Measurements from ENCODE around the gene PCNT.

The PCNT gene

GRCh38 chr21:46420241-46421190 is 96.6 kb downstream of the PCNT start:
- H3K36me3 ChIP-seq (ENCODE audit: control insufficient read depth, insufficient read depth, low read length) = peaks cover 20% of the 10 kb centered on the region
- no peaks in the 10 kb centered on the region for H3K27me3 ChIP-seq (ENCODE audit: control insufficient read depth, insufficient read depth, low read length)
- peaks cover 5% of the 10 kb centered on the region for H3K4me1 ChIP-seq (ENCODE audit: control insufficient read depth, insufficient read depth, low read length)
- H3K27ac ChIP-seq (ENCODE audit: low read length) = no peak overlapping the region
- no peak for DNase-seq (ENCODE audit: low read depth, low spot score)
- WGBS (ENCODE audit: insufficient coverage, insufficient read length) = no CpG with 5 or more reads among the region's 16 CpGs
- H3K4me3 ChIP-seq (ENCODE audit: low read length) = no peak overlapping the region
- no peaks in the 10 kb centered on the region for H3K9me3 ChIP-seq (ENCODE audit: control insufficient read depth, insufficient read depth, low read length)

- no peak for DNase-seq (ENCODE audit: low read depth, low spot score)
- Histone ChIP-seq H3K4me3 (ENCODE audit: low read length) (no peak overlapping the region), H3K9me3 (ENCODE audit: control insufficient read depth, insufficient read depth, low read length) (no peaks in the 10 kb centered on the region), H3K27ac (ENCODE audit: low read length) (no peak overlapping the region), H3K4me1 (ENCODE audit: control insufficient read depth, insufficient read depth, low read length) (peaks cover 5% of the 10 kb centered on the region), H3K27me3 (ENCODE audit: control insufficient read depth, insufficient read depth, low read length) (no peaks in the 10 kb centered on the region), H3K36me3 (ENCODE audit: control insufficient read depth, insufficient read depth, low read length) (peaks cover 17% of the 10 kb centered on the region)
- no CpG with 5 or more reads among the region's 23 CpGs for WGBS (ENCODE audit: insufficient coverage, insufficient read length)
Observed at GRCh38 chr21:46421191-46421750, 97.3 kb downstream of the PCNT start.

GRCh38 chr21:46421756-46422555 is 98.0 kb downstream of the PCNT start:
- H3K27ac ChIP-seq (ENCODE audit: low read length) = no peak overlapping the region
- H3K4me3 ChIP-seq (ENCODE audit: low read length) = no peak overlapping the region
- no peak for DNase-seq (ENCODE audit: low read depth, low spot score)
- peaks cover 5% of the 10 kb centered on the region for H3K4me1 ChIP-seq (ENCODE audit: control insufficient read depth, insufficient read depth, low read length)
- H3K27me3 ChIP-seq (ENCODE audit: control insufficient read depth, insufficient read depth, low read length) = no peaks in the 10 kb centered on the region
- no CpG with 5 or more reads among the region's 35 CpGs for WGBS (ENCODE audit: insufficient coverage, insufficient read length)
- no peaks in the 10 kb centered on the region for H3K9me3 ChIP-seq (ENCODE audit: control insufficient read depth, insufficient read depth, low read length)
- peaks cover 12% of the 10 kb centered on the region for H3K36me3 ChIP-seq (ENCODE audit: control insufficient read depth, insufficient read depth, low read length)

- DNase-seq (ENCODE audit: low read depth, low spot score) = no peak
- Histone ChIP-seq H3K36me3 (ENCODE audit: control insufficient read depth, insufficient read depth, low read length) (peaks cover 16% of the 10 kb centered on the region), H3K4me3 (ENCODE audit: low read length) (no peak overlapping the region), H3K9me3 (ENCODE audit: control insufficient read depth, insufficient read depth, low read length) (no peaks in the 10 kb centered on the region), H3K27ac (ENCODE audit: low read length) (no peak overlapping the region), H3K4me1 (ENCODE audit: control insufficient read depth, insufficient read depth, low read length) (peaks cover 5% of the 10 kb centered on the region), H3K27me3 (ENCODE audit: control insufficient read depth, insufficient read depth, low read length) (no peaks in the 10 kb centered on the region)
- no CpG with 5 or more reads among the region's 12 CpGs for WGBS (ENCODE audit: insufficient coverage, insufficient read length)
Observed at GRCh38 chr21:46422636-46423241, 98.8 kb downstream of the PCNT start.

- no CpG with 5 or more reads among the region's 1 CpG for WGBS (ENCODE audit: insufficient coverage, insufficient read length)
- H3K4me1 ChIP-seq (ENCODE audit: control insufficient read depth, insufficient read depth, low read length) = peaks cover 5% of the 10 kb centered on the region
- DNase-seq (ENCODE audit: low read depth, low spot score) = no peak
- no peak overlapping the region for H3K4me3 ChIP-seq (ENCODE audit: low read length)
- H3K9me3 ChIP-seq (ENCODE audit: control insufficient read depth, insufficient read depth, low read length) = no peaks in the 10 kb centered on the region
- no peaks in the 10 kb centered on the region for H3K27me3 ChIP-seq (ENCODE audit: control insufficient read depth, insufficient read depth, low read length)
- no peak overlapping the region for H3K27ac ChIP-seq (ENCODE audit: low read length)
- peaks cover 25% of the 10 kb centered on the region for H3K36me3 ChIP-seq (ENCODE audit: control insufficient read depth, insufficient read depth, low read length)
Observed at GRCh38 chr21:46423546-46424038, 99.6 kb downstream of the PCNT start.

GRCh38 chr21:46424039-46424591 is 100.2 kb downstream of the PCNT start:
- peaks cover 25% of the 10 kb centered on the region for H3K36me3 ChIP-seq (ENCODE audit: control insufficient read depth, insufficient read depth, low read length)
- no peaks in the 10 kb centered on the region for H3K27me3 ChIP-seq (ENCODE audit: control insufficient read depth, insufficient read depth, low read length)
- no peak overlapping the region for H3K27ac ChIP-seq (ENCODE audit: low read length)
- no CpG with 5 or more reads among the region's 17 CpGs for WGBS (ENCODE audit: insufficient coverage, insufficient read length)
- H3K9me3 ChIP-seq (ENCODE audit: control insufficient read depth, insufficient read depth, low read length) = no peaks in the 10 kb centered on the region
- DNase-seq (ENCODE audit: low read depth, low spot score) = no peak
- H3K4me1 ChIP-seq (ENCODE audit: control insufficient read depth, insufficient read depth, low read length) = peaks cover 5% of the 10 kb centered on the region
- H3K4me3 ChIP-seq (ENCODE audit: low read length) = no peak overlapping the region

- H3K27me3 ChIP-seq (ENCODE audit: control insufficient read depth, insufficient read depth, low read length) = no peaks in the 10 kb centered on the region
- WGBS (ENCODE audit: insufficient coverage, insufficient read length) = no CpG with 5 or more reads among the region's 14 CpGs
- no peak overlapping the region for H3K4me3 ChIP-seq (ENCODE audit: low read length)
- H3K36me3 ChIP-seq (ENCODE audit: control insufficient read depth, insufficient read depth, low read length) = peaks cover 25% of the 10 kb centered on the region
- no peak for DNase-seq (ENCODE audit: low read depth, low spot score)
- no peaks in the 10 kb centered on the region for H3K9me3 ChIP-seq (ENCODE audit: control insufficient read depth, insufficient read depth, low read length)
- H3K4me1 ChIP-seq (ENCODE audit: control insufficient read depth, insufficient read depth, low read length) = peaks cover 5% of the 10 kb centered on the region
- H3K27ac ChIP-seq (ENCODE audit: low read length) = no peak overlapping the region
Observed at GRCh38 chr21:46424621-46425020, 100.7 kb downstream of the PCNT start.

GRCh38 chr21:46425041-46425440 is 101.1 kb downstream of the PCNT start:
- no peak overlapping the region for H3K27ac ChIP-seq (ENCODE audit: low read length)
- H3K4me3 ChIP-seq (ENCODE audit: low read length) = no peak overlapping the region
- no peaks in the 10 kb centered on the region for H3K27me3 ChIP-seq (ENCODE audit: control insufficient read depth, insufficient read depth, low read length)
- DNase-seq (ENCODE audit: low read depth, low spot score) = no peak
- peaks cover 5% of the 10 kb centered on the region for H3K4me1 ChIP-seq (ENCODE audit: control insufficient read depth, insufficient read depth, low read length)
- WGBS (ENCODE audit: insufficient coverage, insufficient read length) = no CpG with 5 or more reads among the region's 19 CpGs
- H3K9me3 ChIP-seq (ENCODE audit: control insufficient read depth, insufficient read depth, low read length) = no peaks in the 10 kb centered on the region
- H3K36me3 ChIP-seq (ENCODE audit: control insufficient read depth, insufficient read depth, low read length) = peaks cover 27% of the 10 kb centered on the region

- no peak for DNase-seq (ENCODE audit: low read depth, low spot score)
- Histone ChIP-seq H3K27me3 (ENCODE audit: control insufficient read depth, insufficient read depth, low read length) (no peaks in the 10 kb centered on the region), H3K4me3 (ENCODE audit: low read length) (no peak overlapping the region), H3K27ac (ENCODE audit: low read length) (no peak overlapping the region), H3K36me3 (ENCODE audit: control insufficient read depth, insufficient read depth, low read length) (peaks cover 29% of the 10 kb centered on the region), H3K9me3 (ENCODE audit: control insufficient read depth, insufficient read depth, low read length) (no peaks in the 10 kb centered on the region), H3K4me1 (ENCODE audit: control insufficient read depth, insufficient read depth, low read length) (peaks cover 5% of the 10 kb centered on the region)
- no CpG with 5 or more reads among the region's 23 CpGs for WGBS (ENCODE audit: insufficient coverage, insufficient read length)
Observed at GRCh38 chr21:46425571-46425970, 101.6 kb downstream of the PCNT start.

All from iPS DF 6.9 (cell line).